ENCODE data around the gene FMR1NB.

- TF ChIP-seq BCL6B (tag by site-specific recombination; IDR thresholded peaks at IDR 0.05) (no peak), ZNF174 (tag by site-specific recombination; IDR thresholded peaks at IDR 0.05) (no peak), ZNF571 (tag by site-specific recombination; IDR thresholded peaks at IDR 0.05) (no peak), ZNF302 (tag by site-specific recombination; IDR thresholded peaks at IDR 0.05; ENCODE audit: low read depth) (no peak), EGR2 (tag by site-specific recombination; IDR thresholded peaks at IDR 0.05; ENCODE audit: low read depth) (no peak), ELK4 (IDR thresholded peaks at IDR 0.05; ENCODE audit: borderline replicate concordance, low read depth, low read length) (no peak), CTCF (tag by site-specific recombination; IDR thresholded peaks at IDR 0.05) (no peak), ZSCAN18 (tag by site-specific recombination; IDR thresholded peaks at IDR 0.05) (no peak), ATF2 (tag by site-specific recombination; IDR thresholded peaks at IDR 0.05; ENCODE audit: low read depth) (no peak)
These were observed 62.2 kb downstream of the FMR1NB start for GRCh38 chrX:148043271-148043855.
